HepG2 (cell line): ENCODE measurements around the gene RBP2. TPM values are rescaled to one million over a fixed set of nuclear protein-coding genes. Genes with fewer than 3 reads are reported as not detected.

Experiments used
- ATAC-seq: fragments of 200-7000 bp; cut with Tn5 transposase; 3 replicates; pipeline ENCODE4 v1.9.1; 2020; ENCODE audit warnings: mild to moderate bottlenecking, moderate library complexity
- BruUV-seq: library from RNA; stranded (reverse); fragments of 400-500 nt; replicated peaks from 2 replicates; lab custom pipeline; 2021; lab: Mats Ljungman, UMichigan
- CTCF ChIA-PET: fragments of 300-600 bp; formaldehyde crosslinking; extraction: SDS; loops from one replicate; lab custom pipeline; 2021; ENCODE audit warnings: low total read pairs, inconsistent platforms, low intra/inter-chr PET ratio; lab: Yijun Ruan, JAX
- POLR2A ChIA-PET: fragments of 350-600 bp; sonication (Branson Sonifier 250); formaldehyde crosslinking; loops from one replicate; lab custom pipeline; 2020; ENCODE audit warnings: antibody characterized with exemption, inconsistent platforms; lab: Yijun Ruan, JAX
- DNase-seq: peaks from one replicate; pipeline ENCODE4 v3.0.0-alpha.2; 2015; ENCODE audit warnings: low spot score
- FAIRE-seq: peaks from 3 replicates; lab custom pipeline; 2011; peaks lifted over from hg19 to GRCh38; lab: Jason Lieb, UNC
- H2AFZ ChIP-seq: one replicate; pipeline ENCODE4 v1.6.1; 2011; ENCODE audit warnings: low read length, inconsistent platforms
- H3K27ac ChIP-seq: fragments of 300-600 bp; 3 replicates; pipeline ENCODE4 v1.8.0; 2011; ENCODE audit warnings: mixed run types, mild to moderate bottlenecking, mixed read lengths, low read length, inconsistent platforms; ENCODE audit not compliant: insufficient read depth; ENCODE audit errors: extremely low read length
- H3K27me3 ChIP-seq, 2 experiments: fragments of 200-600 bp in 1 of 2; 2 replicates in 1 of 2; 3 replicates in 1 of 2; pipeline versions ENCODE4 v1.6.0 to v1.8.0; 2011; ENCODE audit warnings: low read length in 2 of 2, mild to moderate bottlenecking in 2 of 2, moderate library complexity in 2 of 2, inconsistent platforms in 1 of 2; ENCODE audit not compliant: insufficient read depth in 2 of 2, control insufficient read depth in 1 of 2
- H3K36me3 ChIP-seq, 2 experiments: fragments of 200-600 bp in 1 of 2; replicated peaks in 1 of 2; 2 replicates in 1 of 2; 3 replicates in 1 of 2; pipeline versions ENCODE4 v1.5.1 to v1.8.0; 2011; ENCODE audit warnings: low read length in 2 of 2, inconsistent platforms in 1 of 2; ENCODE audit not compliant: insufficient read depth in 2 of 2, control insufficient read depth in 1 of 2
- H3K4me1 ChIP-seq: 2 replicates; pipeline ENCODE4 v1.5.1; 2012; ENCODE audit warnings: low read length, inconsistent platforms; ENCODE audit not compliant: insufficient read depth
- H3K4me2 ChIP-seq: 2 replicates; pipeline ENCODE4 v1.6.0; 2011; ENCODE audit warnings: low read depth, low read length, inconsistent platforms
- H3K4me3 ChIP-seq, 3 experiments: fragments of 200-600 bp in 1 of 3; sonication (generic), shearing (Covaris generic) in 1 of 3; replicated peaks in 1 of 3; 2 replicates each; pipeline ENCODE4 v1.5.1; 2011 to 2016; ENCODE audit warnings: low read length in 3 of 3, inconsistent platforms in 2 of 3, low read depth in 2 of 3, mild to moderate bottlenecking in 2 of 3, control low read depth in 1 of 3, mixed read lengths in 1 of 3; ENCODE audit not compliant: insufficient read depth in 1 of 3
- H3K79me2 ChIP-seq: one replicate; pipeline ENCODE4 v1.6.1; 2011; ENCODE audit warnings: low read length, inconsistent platforms; ENCODE audit not compliant: insufficient read depth
- H3K9ac ChIP-seq: 2 replicates; pipeline ENCODE4 v1.6.0; 2011; ENCODE audit warnings: mild to moderate bottlenecking, low read depth, low read length, inconsistent platforms; ENCODE audit not compliant: insufficient read depth
- H3K9me3 ChIP-seq: 2 replicates; pipeline ENCODE4 v1.5.1; 2012; ENCODE audit warnings: mild to moderate bottlenecking, low read length
- H4K20me1 ChIP-seq: 2 replicates; pipeline ENCODE4 v1.6.0; 2011; ENCODE audit warnings: inconsistent platforms, mild to moderate bottlenecking, low read length, moderate library complexity; ENCODE audit not compliant: insufficient read depth
- AKAP8 ChIP-seq: sonication (generic); formaldehyde crosslinking; IDR thresholded peaks from 2 replicates; pipeline ENCODE4 v1.5.1; 2020; ENCODE audit warnings: mild to moderate bottlenecking, missing genetic modification reagents
- ARNT2 ChIP-seq: sonication (generic); formaldehyde crosslinking; IDR thresholded peaks from 2 replicates; pipeline ENCODE4 v1.8.0; 2022; ENCODE audit warnings: mild to moderate bottlenecking, low read depth, missing genetic modification reagents, moderate library complexity
- ASH2L ChIP-seq: fragments of 300-600, 200-600 bp; sonication (generic); IDR thresholded peaks from 2 replicates; pipeline ENCODE4 v1.7.0; 2017; ENCODE audit warnings: low read depth, mild to moderate bottlenecking, moderate library complexity, mixed read lengths, low read length; ENCODE audit not compliant: insufficient read length
- BRF2 ChIP-seq: sonication (generic); formaldehyde crosslinking; IDR thresholded peaks from 2 replicates; pipeline ENCODE4 v1.8.1; 2022; ENCODE audit warnings: mild to moderate bottlenecking, missing genetic modification reagents
- DNMT1 ChIP-seq: sonication (generic); formaldehyde crosslinking; IDR thresholded peaks from 2 replicates; pipeline ENCODE4 v1.5.1; 2020; ENCODE audit warnings: mild to moderate bottlenecking, missing genetic modification reagents
- ERF ChIP-seq: IDR thresholded peaks from 2 replicates; pipeline ENCODE4 v1.6.1; 2018; ENCODE audit warnings: missing biosample characterization, missing genetic modification reagents
- HNF1B ChIP-seq: sonication (generic); formaldehyde crosslinking; IDR thresholded peaks from 2 replicates; pipeline ENCODE4 v1.5.1; 2020; ENCODE audit warnings: mild to moderate bottlenecking, moderate library complexity, missing genetic modification reagents
- KDM6A ChIP-seq: IDR thresholded peaks from 2 replicates; pipeline ENCODE4 v1.6.1; 2016; ENCODE audit warnings: low read depth
- SIX4 ChIP-seq: sonication (generic); formaldehyde crosslinking; IDR thresholded peaks from 2 replicates; pipeline ENCODE4 v1.4.0; 2020; ENCODE audit warnings: missing genetic modification reagents
- SNAPC2 ChIP-seq: sonication (generic); formaldehyde crosslinking; IDR thresholded peaks from 2 replicates; pipeline ENCODE4 v1.8.1; 2022; ENCODE audit warnings: mild to moderate bottlenecking, missing genetic modification reagents
- SYNCRIP ChIP-seq: fragments of 200-400 bp; formaldehyde crosslinking; IDR thresholded peaks from 2 replicates; pipeline ENCODE4 v1.6.1; 2018; ENCODE audit warnings: mild to moderate bottlenecking, low read depth, low read length; ENCODE audit not compliant: insufficient read depth
- ZFYVE20 ChIP-seq: sonication (generic); formaldehyde crosslinking; IDR thresholded peaks from 2 replicates; pipeline ENCODE4 v1.8.0; 2023; ENCODE audit warnings: low read depth, mild to moderate bottlenecking, moderate library complexity, missing genetic modification reagents, borderline replicate concordance
- ZNF317 ChIP-seq: sonication (generic); formaldehyde crosslinking; IDR thresholded peaks from 2 replicates; pipeline ENCODE4 v1.5.0; 2020; ENCODE audit warnings: mild to moderate bottlenecking, missing genetic modification reagents
- ZNF7 ChIP-seq: IDR thresholded peaks from 2 replicates; pipeline ENCODE4 v1.6.1; 2016; ENCODE audit warnings: missing biosample characterization, missing genetic modification reagents
- in situ Hi-C: cut with HindIII; loops from 2 replicates; pipeline ENCODE4 v1.10.0; 2017; ENCODE audit warnings: low pct_unique_long_range_greater_than_20kb; ENCODE audit not compliant: extremely low pct_ligation_motif_present
- intact Hi-C: fragments of 100-400 bp; cut with micrococcal nuclease; formaldehyde crosslinking; loops from one replicate; pipeline ENCODE4 v1.10.0; 2022; ENCODE audit not compliant: unreplicated experiment
- polyA plus RNA-seq, 8 experiments: library from polyadenylated mRNA; depleted of rRNA in 3 of 8; stranded (reverse) in 7 of 8; unstranded in 1 of 8; fragments of >200 nt; fragmentation: Illumina TruSeq in 4 of 8; extraction: Trizol in 4 of 8; gene quantifications; 2 replicates each; pipeline versions ENCODE4 v1.2.1 to v1.2.3, GENCODE V29; 2011 to 2016; ENCODE audit warnings: low read depth in 4 of 8, missing spikeins in 1 of 8, mixed read lengths in 1 of 8; ENCODE audit not compliant: insufficient read depth in 1 of 8
- total RNA-seq, 5 experiments: library from RNA; depleted of rRNA; stranded (reverse); fragments of >200 nt; fragmentation: Illumina TruSeq; extraction: Trizol; gene quantifications; 2 replicates each; pipeline ENCODE4 v1.2.3, GENCODE V29; 2016; ENCODE audit warnings: low read depth in 1 of 5

Gene RBP2
- total and polyA plus RNA-seq, 2 of the 13 experiments (the other 11 are each of a cell fraction or from before 2014, with no cell fraction given): 0.17 to 2.5 TPM

DNA sequence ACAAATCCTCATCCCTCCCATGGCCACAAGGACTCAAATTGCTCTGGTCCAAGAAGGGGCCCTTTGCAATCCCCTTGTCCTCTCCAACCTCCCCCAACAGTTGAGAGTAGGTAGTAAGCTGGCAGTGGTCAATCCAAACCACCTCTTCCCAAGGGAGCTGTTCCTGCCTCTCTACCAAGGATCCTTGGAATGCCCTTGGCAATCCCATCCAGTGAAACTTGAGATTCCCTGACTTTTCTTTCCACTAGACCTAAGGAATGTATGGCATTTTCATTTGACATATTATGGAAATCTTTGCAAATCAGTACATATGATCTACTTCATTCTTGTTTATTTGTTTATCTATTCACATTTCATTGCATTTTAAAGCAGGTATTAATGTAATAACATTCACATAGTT is 4.8 kb upstream of the RBP2 start:
- no peak for TF ChIP-seq ERF (CRISPR knock-in tag)
- TF ChIP-seq ZNF317 (CRISPR knock-in tag): no peak
- no peak for TF ChIP-seq SIX4 (CRISPR knock-in tag)
- no peak for TF ChIP-seq AKAP8 (CRISPR knock-in tag)
- no peak for TF ChIP-seq BRF2 (CRISPR knock-in tag)
- TF ChIP-seq ZNF7 (CRISPR knock-in tag): no peak
- no peak for TF ChIP-seq ZFYVE20 (CRISPR knock-in tag)
- no peak for TF ChIP-seq SNAPC2 (CRISPR knock-in tag)
- no peak for TF ChIP-seq ASH2L
- no peak for TF ChIP-seq SYNCRIP
- TF ChIP-seq DNMT1: no peak
- TF ChIP-seq KDM6A (CRISPR knock-in tag): no peak
- no peak for TF ChIP-seq HNF1B (CRISPR knock-in tag)
- TF ChIP-seq ARNT2 (CRISPR knock-in tag): no peak
- H3K4me3 ChIP-seq: no peak overlapping the region
- no peaks in the 10 kb centered on the region for H3K79me2 ChIP-seq
- no peak overlapping the region for H3K4me2 ChIP-seq
- intact Hi-C loops (no loop called here), in situ Hi-C loops (no loop called here)
- H3K9me3 ChIP-seq: no peaks in the 10 kb centered on the region
- H4K20me1 ChIP-seq: no peaks in the 10 kb centered on the region
- H3K36me3 ChIP-seq: no peaks in the 10 kb centered on the region
- H3K9ac ChIP-seq: no peak overlapping the region
- peaks cover 20% of the 10 kb centered on the region for H3K4me1 ChIP-seq
- H3K27ac ChIP-seq: no peak overlapping the region
- DNase-seq: no peak
- H2AFZ ChIP-seq: no peak overlapping the region
- no TSS peak for BruUV-seq
- no peaks in the 10 kb centered on the region for H3K27me3 ChIP-seq
- no peak for FAIRE-seq
- ChIA-PET POLR2A (no interaction called here), CTCF (no interaction called here)
- ATAC-seq: no peak
